ENCODE data around the gene STK32B.

DNA sequence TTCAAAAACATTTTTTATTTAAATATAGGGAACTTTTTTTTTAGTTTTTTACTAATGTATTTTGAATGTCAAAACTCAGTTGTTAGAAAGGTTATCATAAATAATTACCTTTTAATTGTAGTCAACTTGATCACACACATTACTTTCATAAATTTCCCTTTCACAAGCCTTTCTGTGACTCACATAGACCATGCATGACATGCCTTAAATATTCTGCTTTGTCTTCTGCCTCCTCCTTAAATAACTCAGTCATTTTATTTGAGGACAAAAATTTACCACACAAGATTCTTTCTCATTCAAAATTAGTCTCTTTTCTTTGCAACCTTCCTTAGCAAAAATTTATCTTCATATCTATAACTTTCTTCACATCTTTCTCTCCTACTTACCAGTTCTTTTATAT is 437.1 kb downstream of the STK32B start:
- TF ChIP-seq CTCF (IDR thresholded peaks at IDR 0.05), result no peak
- TF ChIP-seq FOXJ3 (CRISPR knock-in tag; IDR thresholded peaks at IDR 0.05), result no peak
- TF ChIP-seq IRF3 (IDR thresholded peaks at IDR 0.05; ENCODE audit: low read depth, low read length), result no peak
- no peak for TF ChIP-seq RAD21 (IDR thresholded peaks at IDR 0.05; ENCODE audit: low read length)
- TF ChIP-seq NFIC (IDR thresholded peaks at IDR 0.05; ENCODE audit: borderline replicate concordance), result no peak
- no peak for TF ChIP-seq EZH2phosphoT487 (IDR thresholded peaks at IDR 0.05; ENCODE audit: borderline replicate concordance, low read depth)
- no peak for TF ChIP-seq RCOR1 (IDR thresholded peaks at IDR 0.05; ENCODE audit: low read length)
- no peak for TF ChIP-seq ZBTB33 (IDR thresholded peaks at IDR 0.05; ENCODE audit: borderline replicate concordance, low read depth)
- TF ChIP-seq JUND (IDR thresholded peaks at IDR 0.05), result no peak
- no peak for TF ChIP-seq GATA2 (CRISPR knock-in tag; IDR thresholded peaks at IDR 0.05)
- TF ChIP-seq EP300 (IDR thresholded peaks at IDR 0.05; ENCODE audit: borderline replicate concordance in 1 of 2, low read depth in 1 of 2, low read length in 1 of 2), result no peak
- no peak for TF ChIP-seq POLR2AphosphoS5 (IDR thresholded peaks at IDR 0.05; ENCODE audit: low read depth, low read length)

Measured in SK-N-SH (cell line).